Superior temporal gyrus (tissue), 1 donor: ENCODE results near the gene RXRA.

Experiments
- DNase-seq: peaks from one replicate; pipeline ENCODE4 v3.0.0-alpha.2; 2016; ENCODE audit errors: extremely low spot score

The RXRA gene

GRCh38 chr9:134419000-134419683 is 92.9 kb downstream of the RXRA start:
- no peak for DNase-seq

GRCh38 chr9:134419684-134420076 is 93.4 kb downstream of the RXRA start:
- no peak for DNase-seq

- no peak for DNase-seq
These were observed 94.1 kb downstream of the RXRA start for GRCh38 chr9:134420281-134420845.

- no peak for DNase-seq
These were observed 94.7 kb downstream of the RXRA start for GRCh38 chr9:134420974-134421432.

GRCh38 chr9:134421888-134422287 is 95.6 kb downstream of the RXRA start:
- no peak for DNase-seq

- DNase-seq: no peak
These were observed 96.2 kb downstream of the RXRA start for GRCh38 chr9:134422301-134423090.

- no peak for DNase-seq
These were observed 96.9 kb downstream of the RXRA start for GRCh38 chr9:134423166-134423565.

- DNase-seq: no peak
These were observed 97.5 kb downstream of the RXRA start for GRCh38 chr9:134423749-134424148.

- DNase-seq: no peak
These were observed 98.6 kb downstream of the RXRA start for GRCh38 chr9:134424818-134425217.

- no peak for DNase-seq
These were observed 99.1 kb downstream of the RXRA start for GRCh38 chr9:134425401-134425800.

- no peak for DNase-seq
These were observed 99.6 kb downstream of the RXRA start for GRCh38 chr9:134425812-134426211.

- DNase-seq: no peak
These were observed 100.2 kb downstream of the RXRA start for GRCh38 chr9:134426436-134426835.

- DNase-seq: no peak
These were observed 101.0 kb downstream of the RXRA start for GRCh38 chr9:134427153-134427782.

GRCh38 chr9:134428559-134428958 is 102.3 kb downstream of the RXRA start:
- DNase-seq: no peak

GRCh38 chr9:134429007-134429406 is 102.8 kb downstream of the RXRA start:
- DNase-seq: no peak

- DNase-seq: no peak
These were observed 103.2 kb downstream of the RXRA start for GRCh38 chr9:134429481-134429880.

- DNase-seq: no peak
These were observed 104.8 kb downstream of the RXRA start for GRCh38 chr9:134431095-134431494.

- DNase-seq: no peak
These were observed 105.4 kb downstream of the RXRA start for GRCh38 chr9:134431626-134432025.

GRCh38 chr9:134432471-134432870 is 106.2 kb downstream of the RXRA start:
- DNase-seq: no peak

GRCh38 chr9:134433101-134433500 is 106.8 kb downstream of the RXRA start:
- DNase-seq: no peak

- DNase-seq: no peak
These were observed 107.9 kb downstream of the RXRA start for GRCh38 chr9:134433909-134434882.
